Breast epithelium (tissue), 4 donors: ENCODE measurements around the gene GPR173. TPM values are rescaled to one million over a fixed set of nuclear protein-coding genes. Genes with fewer than 3 reads are reported as not detected.

Experiments
- DNase-seq, 2 donors: peaks; one replicate each; pipeline ENCODE4 v3.0.0-alpha.2; 2019; ENCODE audit warnings: low spot score in 2 of 2
- H3K27ac ChIP-seq, 2 donors: fragments of 200-600 bp; sonication (generic) in 1 of 2; one replicate each; pipeline ENCODE4 v1.5.1; 2016 to 2019; ENCODE audit warnings: mild to moderate bottlenecking in 1 of 2
- H3K27me3 ChIP-seq, 2 donors: fragments of 200-600 bp; sonication (generic) in 1 of 2; one replicate each; pipeline versions ENCODE4 v1.5.1 to v1.6.0; 2017 to 2019; ENCODE audit warnings: control low read depth in 1 of 2, mild to moderate bottlenecking in 1 of 2
- H3K36me3 ChIP-seq: fragments of 200-600 bp; one replicate; pipeline ENCODE4 v1.5.1; 2019
- H3K4me1 ChIP-seq, 2 donors: fragments of 200-600 bp; sonication (generic); one replicate each; pipeline ENCODE4 v1.5.1; 2016 to 2019; ENCODE audit warnings: control low read depth in 1 of 2
- H3K4me3 ChIP-seq, 3 donors: fragments of 200-600 bp; sonication (generic); 1 replicate in 2 of 3; 2 replicates in 1 of 3; pipeline ENCODE4 v1.5.1; 2016 to 2019; ENCODE audit warnings: mild to moderate bottlenecking in 3 of 3, moderate library complexity in 2 of 3
- H3K9me3 ChIP-seq, 2 donors: fragments of 200-600 bp; sonication (generic) in 1 of 2; one replicate each; pipeline ENCODE4 v1.5.1; 2016 to 2019; ENCODE audit warnings: control low read depth in 1 of 2
- CTCF ChIP-seq, 3 donors: fragments of 450-650 bp; IDR thresholded peaks; one replicate each; pipeline ENCODE4 v1.5.1; 2016 to 2017; ENCODE audit warnings: antibody characterized with exemption in 3 of 3, mild to moderate bottlenecking in 3 of 3, moderate library complexity in 3 of 3
- POLR2A ChIP-seq: fragments of 450-650 bp; IDR thresholded peaks from one replicate; pipeline ENCODE4 v1.6.1; 2016; ENCODE audit warnings: antibody characterized with exemption, mild to moderate bottlenecking, moderate library complexity
- POLR2AphosphoS5 ChIP-seq, 3 donors: sonication (generic); formaldehyde crosslinking; IDR thresholded peaks; one replicate each; pipeline ENCODE4 v1.6.1; 2017; ENCODE audit warnings: antibody characterized with exemption in 3 of 3
- intact Hi-C: fragments of 100-400 bp; cut with DNase I; formaldehyde crosslinking; loops from one replicate; pipeline ENCODE4 v1.15.1; 2023; ENCODE audit warnings: low total_unique reads
- total RNA-seq, 3 donors: library from RNA; depleted of rRNA; stranded (reverse); fragments of >200 nt; gene quantifications; one replicate each; pipeline ENCODE4 v1.1.0, GENCODE V29; 2016

GPR173 gene
- total RNA-seq, 3 donors from 2014 or later = 0.96 to 2.3 (median 1.6) TPM

DNA sequence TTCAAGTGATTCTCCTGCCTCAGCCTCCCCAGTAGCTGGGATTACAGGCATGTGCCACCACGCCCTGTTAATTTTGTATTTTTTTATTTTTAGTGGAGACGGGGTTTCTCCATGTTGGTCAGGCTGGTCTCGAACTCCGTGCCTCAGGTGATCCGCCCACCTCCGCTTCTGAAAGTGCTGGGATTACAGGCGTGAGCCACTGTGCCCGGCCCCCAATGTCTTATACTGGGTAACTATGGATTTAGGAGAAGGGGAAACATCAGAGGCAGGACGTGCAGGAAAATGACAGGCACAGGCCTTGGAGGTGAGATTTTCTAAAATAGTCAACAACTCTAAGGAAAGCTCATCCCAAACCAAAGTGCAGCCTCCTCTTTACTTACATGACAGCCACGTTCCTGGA, 22.5 kb downstream of the GPR173 start:
- H3K27ac ChIP-seq = no peak overlapping the region
- no peaks in the 10 kb centered on the region for H3K9me3 ChIP-seq
- DNase-seq = no peak
- peaks cover 0 to 41% of the 10 kb centered on the region in 2 donors for H3K27me3 ChIP-seq
- TF ChIP-seq CTCF (IDR thresholded peaks at IDR 0.05) = no peak
- H3K4me3 ChIP-seq = no peak overlapping the region
- H3K36me3 ChIP-seq = no peaks in the 10 kb centered on the region
- H3K4me1 ChIP-seq = no peaks in the 10 kb centered on the region
- intact Hi-C loops = loop anchor here (5.0 kb wide), 1 partner anchor 361 kb away; the partner anchor contains the start of gene HSD17B10

DNA sequence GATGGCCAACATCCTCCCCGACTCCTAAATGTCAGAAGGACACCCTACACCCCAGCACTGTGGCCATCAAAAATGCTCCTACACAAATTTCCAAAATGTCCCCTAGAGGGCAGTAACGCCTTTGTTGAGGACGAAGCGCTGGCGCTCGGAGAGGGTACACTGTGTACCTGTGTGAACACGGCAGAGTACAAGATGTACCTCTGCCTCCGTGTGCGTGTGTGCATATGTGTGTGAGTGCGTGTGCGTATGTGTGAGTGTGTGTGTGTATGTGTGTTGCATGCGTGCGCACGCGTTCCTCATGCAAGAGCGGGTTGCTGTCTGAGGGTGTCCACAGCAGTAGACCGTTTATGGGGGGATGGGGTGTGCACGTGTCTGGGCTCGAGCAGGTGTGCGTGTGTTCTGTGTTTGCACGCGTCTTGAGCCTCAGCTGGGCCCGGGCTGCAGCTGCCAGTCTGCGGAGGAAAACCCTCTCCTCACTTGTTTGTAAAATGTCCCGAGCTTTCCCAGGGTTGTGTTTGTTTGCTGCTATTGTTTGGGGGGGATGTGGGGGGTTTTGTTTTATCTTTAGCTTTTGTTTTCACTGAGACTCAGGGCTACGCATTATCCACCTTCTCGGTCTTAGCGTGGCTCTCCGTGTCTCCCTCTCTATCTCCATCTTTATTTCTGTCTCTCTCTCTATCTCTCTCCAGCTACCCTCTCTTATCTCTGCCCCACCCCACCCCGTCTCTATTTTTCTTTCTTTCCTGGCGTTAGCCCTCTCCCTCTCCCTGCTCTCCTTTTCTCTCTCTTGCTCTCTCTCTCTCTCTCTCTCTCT, 23.2 kb downstream of the GPR173 start:
- TF ChIP-seq CTCF (IDR thresholded peaks at IDR 0.05) = peak; percentile 27 to 72 (median 54)
- TF ChIP-seq POLR2AphosphoS5 (IDR thresholded peaks at IDR 0.05) = peak; percentile 87 to 96 (median 90)
- TF ChIP-seq POLR2A = no peak
- DNase-seq = peak in 1 of 2 donors; percentile 76
- H3K27ac ChIP-seq = peak overlapping the region; percentile 1 to 72
- H3K27me3 ChIP-seq = peaks cover 0 to 39% of the 10 kb centered on the region in 2 donors
- H3K4me1 ChIP-seq = no peaks in the 10 kb centered on the region
- intact Hi-C loops = loop anchor here (5.0 kb wide), 1 partner anchor 360 kb away; the partner anchor contains the start of gene HSD17B10
- H3K9me3 ChIP-seq = no peaks in the 10 kb centered on the region
- H3K4me3 ChIP-seq = peak overlapping the region; percentile 30 to 61 (median 45)
- no peaks in the 10 kb centered on the region for H3K36me3 ChIP-seq

DNA sequence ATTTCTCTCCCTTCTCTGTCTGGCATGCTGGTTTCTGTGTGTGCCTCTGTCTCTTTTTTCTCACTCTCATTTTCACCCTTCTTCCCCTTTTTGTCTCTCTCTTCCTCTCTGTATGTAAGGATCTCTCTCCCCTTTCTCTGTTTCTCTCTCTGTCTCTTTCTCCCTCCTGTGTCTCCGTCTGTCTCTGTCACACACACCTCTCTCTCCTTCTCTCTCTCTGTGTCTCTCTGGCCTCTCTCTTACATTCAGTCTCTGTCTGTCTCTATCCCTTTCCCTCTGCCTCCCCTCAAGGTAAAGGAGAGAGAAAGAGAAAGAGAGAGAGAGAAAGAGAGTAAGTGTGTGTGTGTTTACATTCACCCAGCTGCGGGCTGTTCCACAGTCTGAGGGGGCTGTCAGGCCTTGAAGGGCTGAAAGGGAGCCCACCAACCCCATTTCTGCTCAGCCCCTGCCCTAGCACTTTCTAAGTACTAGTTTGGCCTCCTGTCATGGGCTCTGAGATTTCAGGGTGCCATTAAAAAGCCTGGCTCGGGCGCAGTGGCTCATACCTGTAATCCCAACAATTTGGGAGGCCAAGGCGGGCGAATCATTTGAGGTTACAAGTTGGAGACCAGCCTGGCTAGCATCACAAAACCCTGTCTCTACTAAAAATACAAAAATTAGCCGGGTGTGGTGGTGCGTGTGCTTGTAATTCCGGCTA, 24.0 kb downstream of the GPR173 start:
- Histone ChIP-seq H3K36me3 (no peaks in the 10 kb centered on the region), H3K9me3 (no peaks in the 10 kb centered on the region), H3K4me1 (no peaks in the 10 kb centered on the region), H3K4me3 (peak overlapping the region in 1 of 3 donors; percentile 45), H3K27me3 (peaks cover 0 to 35% of the 10 kb centered on the region in 2 donors), H3K27ac (peak overlapping the region; percentile 48 to 72)
- no peak for DNase-seq
- intact Hi-C loops = loop anchor here (5.0 kb wide), 1 partner anchor 360 kb away; the partner anchor contains the start of gene HSD17B10
- TF ChIP-seq CTCF (IDR thresholded peaks at IDR 0.05) (no peak), POLR2A (no peak), POLR2AphosphoS5 (IDR thresholded peaks at IDR 0.05) (no peak)

DNA sequence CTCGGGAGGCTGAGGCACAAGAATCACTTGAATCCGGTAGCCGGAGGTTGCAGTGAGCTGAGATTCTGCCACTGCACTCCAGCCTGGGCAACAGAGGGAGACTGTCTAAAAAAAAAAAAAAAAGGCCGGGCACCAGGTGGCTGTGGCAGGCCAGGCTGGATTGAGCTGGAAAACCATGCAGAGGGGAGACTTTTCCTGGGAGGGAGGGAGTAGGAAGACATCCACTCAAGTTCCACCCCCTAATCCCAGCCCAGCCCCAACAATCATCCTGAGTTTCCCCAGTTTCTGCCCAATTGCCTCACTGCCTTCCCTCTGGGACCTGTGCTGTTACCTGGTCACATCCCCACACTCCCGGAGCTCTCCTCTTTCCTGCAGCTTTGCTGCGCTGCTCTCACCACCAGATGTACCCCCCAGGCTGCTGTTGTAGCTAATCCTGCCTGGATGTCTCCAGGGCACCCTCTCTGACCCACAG, 24.6 kb downstream of the GPR173 start:
- peaks cover 0 to 40% of the 10 kb centered on the region in 2 donors for H3K27me3 ChIP-seq
- H3K36me3 ChIP-seq = no peaks in the 10 kb centered on the region
- DNase-seq = no peak
- no peaks in the 10 kb centered on the region for H3K4me1 ChIP-seq
- no peaks in the 10 kb centered on the region for H3K9me3 ChIP-seq
- peak overlapping the region in 1 of 2 donors; percentile 72 for H3K27ac ChIP-seq
- intact Hi-C loops = loop anchor here (5.0 kb wide), 1 partner anchor 359 kb away; the partner anchor contains the start of gene HSD17B10
- no peak overlapping the region for H3K4me3 ChIP-seq
- no peak for TF ChIP-seq CTCF (IDR thresholded peaks at IDR 0.05)

DNA sequence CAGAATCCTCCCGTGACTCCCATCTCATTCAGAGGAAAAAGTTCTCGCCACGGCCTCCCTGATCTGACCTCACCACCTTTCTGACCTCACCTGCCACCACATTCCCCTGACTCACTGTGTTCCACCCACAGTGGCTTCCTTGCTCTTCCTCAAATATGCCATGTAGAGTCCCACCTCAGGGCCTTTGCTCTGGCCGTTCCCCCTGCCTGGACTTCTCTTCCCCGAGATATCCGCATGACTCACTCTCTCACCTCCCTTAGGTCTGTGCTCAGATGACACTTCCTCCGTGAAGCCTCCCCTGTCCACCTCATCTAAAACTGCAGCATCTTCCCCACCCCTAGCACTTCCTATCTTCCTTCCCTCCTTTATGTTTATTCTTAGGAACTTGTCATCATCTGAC, 26.4 kb downstream of the GPR173 start:
- Histone ChIP-seq H3K27ac (no peak overlapping the region), H3K9me3 (no peaks in the 10 kb centered on the region), H3K36me3 (no peaks in the 10 kb centered on the region), H3K4me1 (no peaks in the 10 kb centered on the region), H3K4me3 (no peak overlapping the region), H3K27me3 (peaks cover 0 to 53% of the 10 kb centered on the region in 2 donors)
- no peak for DNase-seq
- intact Hi-C loops = no loop called here
- TF ChIP-seq POLR2A (no peak), POLR2AphosphoS5 (IDR thresholded peaks at IDR 0.05) (no peak), CTCF (IDR thresholded peaks at IDR 0.05) (no peak)
